Adipocyte (in vitro differentiated cells): ENCODE data around the gene FBF1.

Source experiments
- DNase-seq: peaks from one replicate; pipeline ENCODE4 v3.0.0-alpha.2; 2015; ENCODE audit warnings: low read depth
- H3K27me3 ChIP-seq: replicated peaks from 2 replicates; pipeline ENCODE4 v1.7.0; 2013; ENCODE audit warnings: mild to moderate bottlenecking, low read length, moderate library complexity; ENCODE audit not compliant: control insufficient read depth, insufficient read depth
- H3K36me3 ChIP-seq: 2 replicates; pipeline ENCODE4 v1.7.0; 2013; ENCODE audit warnings: low read length, mild to moderate bottlenecking, moderate library complexity; ENCODE audit not compliant: control insufficient read depth, insufficient read depth, severe bottlenecking
- H3K4me1 ChIP-seq: 2 replicates; pipeline ENCODE4 v1.7.0; 2013; ENCODE audit warnings: mild to moderate bottlenecking, low read length, moderate library complexity; ENCODE audit not compliant: control insufficient read depth, insufficient read depth
- H3K4me3 ChIP-seq: 2 replicates; pipeline ENCODE4 v1.7.0; 2013; ENCODE audit warnings: mild to moderate bottlenecking, low read length, moderate library complexity
- H3K9ac ChIP-seq: 2 replicates; pipeline ENCODE4 v1.7.0; 2013; ENCODE audit warnings: mild to moderate bottlenecking, low read length, moderate library complexity
- H3K9me3 ChIP-seq: 2 replicates; pipeline ENCODE4 v1.7.0; 2013; ENCODE audit warnings: mild to moderate bottlenecking, low read length, moderate library complexity; ENCODE audit not compliant: control insufficient read depth

Gene FBF1

DNA sequence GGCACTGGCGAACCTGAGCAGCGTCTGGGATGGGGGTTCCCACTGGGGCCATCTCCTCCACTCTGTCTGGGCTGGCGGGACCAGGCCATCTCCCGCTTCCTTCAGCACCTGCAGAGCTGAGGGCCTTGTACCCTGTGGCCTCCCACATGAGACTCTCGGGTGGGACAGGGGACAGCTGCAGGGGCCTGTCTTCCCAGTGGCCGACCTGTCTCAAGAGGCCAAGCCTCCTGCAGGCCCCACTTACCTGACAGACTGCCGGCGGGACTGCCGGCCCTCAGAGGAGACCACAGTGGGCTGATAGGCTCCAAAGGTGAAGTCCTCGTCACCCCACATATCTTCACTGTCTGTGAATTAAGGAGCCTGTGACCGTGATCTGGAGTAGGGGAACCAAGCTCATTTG lies 15.7 kb downstream of the FBF1 start:
- H3K4me3 ChIP-seq = no peak overlapping the region
- peaks cover 12% of the 10 kb centered on the region for H3K36me3 ChIP-seq
- no peaks in the 10 kb centered on the region for H3K9me3 ChIP-seq
- H3K4me1 ChIP-seq = no peaks in the 10 kb centered on the region
- H3K9ac ChIP-seq = no peak overlapping the region
- H3K27me3 ChIP-seq = no peaks in the 10 kb centered on the region
- no peak for DNase-seq

DNA sequence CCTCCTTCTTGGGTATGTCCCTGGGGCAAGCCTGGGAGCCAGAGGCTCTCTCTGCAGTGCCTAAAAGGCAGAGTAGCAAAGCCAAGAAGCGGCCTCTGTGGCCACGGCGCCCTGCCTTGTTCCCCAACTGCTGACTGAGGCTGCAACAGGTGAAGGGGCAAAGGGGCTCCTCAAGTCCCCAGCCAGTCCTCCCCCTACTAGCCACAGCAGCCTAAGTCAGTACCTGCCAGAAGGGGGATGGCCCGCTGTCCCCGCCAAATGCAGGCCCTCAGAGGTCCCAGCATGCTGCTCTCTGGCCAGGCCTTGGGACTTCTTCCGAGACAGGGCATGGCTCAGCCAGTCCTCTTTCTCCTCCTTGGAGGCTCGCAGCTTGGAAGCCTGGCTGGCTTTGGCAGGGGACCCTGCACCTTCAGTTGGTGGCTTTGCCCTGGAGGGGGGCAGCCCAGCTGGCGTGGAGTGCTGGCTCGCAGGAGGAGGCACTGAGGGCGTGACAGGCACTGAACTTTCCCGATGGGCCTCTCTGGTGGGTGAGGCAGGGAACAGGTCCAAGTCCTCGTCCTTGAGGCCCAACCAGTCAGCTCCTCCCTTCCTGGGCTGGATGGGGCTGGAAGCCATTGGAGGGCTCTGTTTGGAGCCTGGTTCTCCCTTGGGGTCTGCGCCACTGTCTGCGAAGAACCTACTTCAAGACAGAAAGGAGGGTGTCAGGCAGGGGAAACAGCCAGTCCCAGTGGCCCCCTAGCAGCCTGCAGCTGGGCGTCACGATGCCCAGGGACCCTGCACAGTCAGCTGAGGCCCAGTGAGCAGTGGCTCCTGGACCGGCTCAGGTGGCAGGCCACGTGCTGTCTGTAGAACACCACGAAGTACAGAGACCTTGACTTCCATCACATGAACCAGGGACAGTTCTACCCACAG lies 17.6 kb downstream of the FBF1 start:
- Histone ChIP-seq H3K9me3 (no peaks in the 10 kb centered on the region), H3K27me3 (no peaks in the 10 kb centered on the region), H3K4me3 (no peak overlapping the region), H3K9ac (no peak overlapping the region), H3K4me1 (no peaks in the 10 kb centered on the region), H3K36me3 (peaks cover 12% of the 10 kb centered on the region)
- DNase-seq = no peak

DNA sequence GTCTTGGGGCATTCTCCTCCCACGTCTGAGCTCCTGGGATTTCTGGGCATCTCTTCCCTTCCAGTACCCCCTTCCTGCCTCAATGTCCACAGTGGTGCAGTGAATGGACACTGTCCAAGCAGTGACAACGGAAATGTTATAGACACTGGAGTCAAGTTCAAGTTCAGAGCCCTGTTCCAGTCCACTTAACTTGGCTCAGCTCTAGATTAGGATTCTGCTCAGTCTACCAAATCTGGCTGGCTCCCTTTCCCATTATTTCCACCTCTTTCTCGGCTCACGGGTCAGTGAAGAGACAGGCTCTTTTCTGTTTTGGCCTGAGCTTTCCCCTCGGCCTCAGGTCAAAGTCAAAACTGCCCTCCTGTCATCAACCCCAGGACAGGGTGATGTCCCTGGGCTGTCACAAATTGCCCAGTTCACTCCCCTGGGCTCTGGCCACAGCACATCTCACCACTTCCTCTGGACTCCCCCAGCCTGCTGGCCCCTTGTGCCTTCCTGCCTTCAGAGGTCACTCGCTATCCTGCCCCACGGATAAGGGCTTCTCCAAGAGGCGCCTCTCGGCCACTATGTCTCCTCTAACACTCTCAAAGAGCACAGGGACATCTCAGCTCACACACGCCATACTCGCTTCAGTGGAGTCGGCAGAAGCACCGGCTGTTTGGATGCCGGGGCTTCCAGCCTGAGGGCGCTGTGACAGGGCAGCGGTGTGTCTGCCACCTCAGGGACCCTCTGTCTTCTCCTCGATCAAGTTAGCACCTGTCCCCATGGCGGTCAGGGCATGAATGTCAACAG lies 18.5 kb downstream of the FBF1 start:
- H3K4me1 ChIP-seq = no peaks in the 10 kb centered on the region
- peaks cover 12% of the 10 kb centered on the region for H3K36me3 ChIP-seq
- DNase-seq = no peak
- no peak overlapping the region for H3K4me3 ChIP-seq
- H3K9ac ChIP-seq = no peak overlapping the region
- H3K9me3 ChIP-seq = no peaks in the 10 kb centered on the region
- no peaks in the 10 kb centered on the region for H3K27me3 ChIP-seq

DNA sequence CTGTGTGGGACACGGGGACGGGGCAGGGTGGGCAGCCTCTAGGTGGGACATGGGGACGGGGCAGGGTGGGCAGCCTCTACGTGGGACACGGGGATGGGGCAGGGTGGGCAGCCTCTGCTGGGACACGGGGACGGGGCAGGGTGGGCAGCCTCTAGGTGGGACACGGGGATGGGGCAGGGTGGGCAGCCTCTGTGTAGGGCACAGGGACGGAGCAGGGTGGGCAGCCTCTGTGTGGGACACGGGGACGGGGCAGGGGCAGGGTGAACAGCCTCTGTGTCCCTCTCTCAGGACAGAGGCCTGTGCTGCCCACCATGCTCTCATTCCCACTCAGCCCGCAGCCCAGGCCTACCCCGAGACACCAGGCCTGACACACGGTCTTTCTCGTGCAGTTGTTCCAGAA lies 19.2 kb downstream of the FBF1 start:
- no peak overlapping the region for H3K9ac ChIP-seq
- H3K36me3 ChIP-seq = peaks cover 8% of the 10 kb centered on the region
- no peak for DNase-seq
- H3K9me3 ChIP-seq = no peaks in the 10 kb centered on the region
- H3K4me1 ChIP-seq = no peaks in the 10 kb centered on the region
- H3K4me3 ChIP-seq = no peak overlapping the region
- H3K27me3 ChIP-seq = no peaks in the 10 kb centered on the region

DNA sequence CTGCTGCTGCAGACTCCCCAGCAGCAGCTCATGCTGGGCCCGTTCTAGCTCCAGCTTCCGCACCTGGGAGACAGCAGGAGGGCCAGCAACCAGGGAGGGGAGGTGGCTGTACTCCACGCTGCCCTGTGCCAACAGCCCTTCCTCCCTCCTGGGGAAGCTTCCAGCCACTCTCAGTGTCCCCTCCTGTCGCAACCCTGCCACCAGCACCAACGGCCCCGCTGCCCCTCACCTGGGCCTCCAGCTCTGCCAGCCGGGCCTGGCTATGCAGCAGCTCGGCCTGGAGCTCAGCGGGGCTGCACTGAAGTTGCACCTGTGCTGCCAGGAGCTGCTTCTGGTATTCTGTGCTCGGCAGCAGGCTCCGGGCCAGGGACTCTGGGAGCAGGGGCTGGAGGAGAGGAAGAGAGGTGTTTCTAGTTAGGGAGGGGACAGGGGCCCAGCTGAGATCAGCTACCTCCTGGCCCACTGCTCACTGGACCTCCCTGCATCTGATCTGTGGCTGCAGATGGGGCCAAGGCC lies 20.7 kb downstream of the FBF1 start:
- Histone ChIP-seq H3K4me3 (no peak overlapping the region), H3K9ac (no peak overlapping the region), H3K9me3 (no peaks in the 10 kb centered on the region), H3K36me3 (peaks cover 3% of the 10 kb centered on the region), H3K4me1 (no peaks in the 10 kb centered on the region), H3K27me3 (no peaks in the 10 kb centered on the region)
- no peak for DNase-seq

DNA sequence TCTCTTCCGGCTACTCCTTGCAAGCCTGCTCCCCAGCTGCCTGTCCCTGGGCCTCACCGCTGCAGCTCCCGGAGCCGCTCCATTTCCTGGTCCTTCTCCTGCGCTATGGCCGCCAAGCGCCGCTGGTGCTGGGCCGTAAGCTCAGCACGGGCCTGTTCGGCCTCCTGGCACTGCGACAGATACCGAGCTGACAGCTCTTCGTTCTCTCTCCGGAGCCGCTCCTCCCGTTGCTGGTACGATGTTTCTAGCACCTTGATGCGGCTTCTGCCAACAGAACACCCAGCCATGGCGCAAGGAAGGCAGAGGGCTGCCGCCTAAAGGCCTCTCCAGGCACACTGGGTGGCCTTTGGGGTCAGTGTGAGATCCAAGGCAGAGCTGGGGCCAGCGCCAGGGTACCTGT lies 21.2 kb downstream of the FBF1 start:
- peaks cover 3% of the 10 kb centered on the region for H3K36me3 ChIP-seq

DNA sequence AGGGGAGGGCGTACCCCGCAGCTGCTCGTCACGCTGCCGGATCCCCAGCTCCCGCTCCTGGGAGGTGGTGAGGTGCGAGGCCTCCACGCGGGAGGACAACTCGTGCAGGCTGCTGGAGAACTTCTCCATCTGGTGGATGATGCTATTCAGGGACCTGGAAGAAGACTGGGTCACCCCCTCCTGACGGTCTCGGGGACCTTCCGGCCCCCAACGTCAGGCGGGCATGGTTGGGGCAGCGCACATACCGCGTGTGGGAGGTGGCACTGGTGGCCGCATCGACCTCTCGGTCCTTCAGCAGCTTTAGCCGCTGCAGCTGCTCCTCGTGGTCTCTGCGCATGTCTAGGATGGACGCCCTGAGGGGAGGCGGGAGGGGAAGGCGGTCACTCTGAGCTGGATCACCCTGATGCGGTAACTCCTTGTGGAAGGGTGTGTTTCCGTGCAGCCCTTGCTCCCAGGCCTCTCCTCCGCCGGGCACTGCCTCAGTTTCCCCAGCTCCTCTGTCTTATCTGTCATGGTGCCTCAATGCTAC lies 22.9 kb downstream of the FBF1 start:
- H3K27me3 ChIP-seq = no peaks in the 10 kb centered on the region
- no peak overlapping the region for H3K9ac ChIP-seq
- H3K9me3 ChIP-seq = no peaks in the 10 kb centered on the region
- H3K4me1 ChIP-seq = no peaks in the 10 kb centered on the region
- H3K4me3 ChIP-seq = no peak overlapping the region
- H3K36me3 ChIP-seq = peaks cover 6% of the 10 kb centered on the region
- DNase-seq = no peak

More for the DNA sequence above, 21.2 kb downstream of the FBF1 start:
- no peak overlapping the region for H3K9ac ChIP-seq
- no peaks in the 10 kb centered on the region for H3K27me3 ChIP-seq
- no peak overlapping the region for H3K4me3 ChIP-seq
- H3K9me3 ChIP-seq = no peaks in the 10 kb centered on the region
- H3K4me1 ChIP-seq = no peaks in the 10 kb centered on the region
- no peak for DNase-seq

DNA sequence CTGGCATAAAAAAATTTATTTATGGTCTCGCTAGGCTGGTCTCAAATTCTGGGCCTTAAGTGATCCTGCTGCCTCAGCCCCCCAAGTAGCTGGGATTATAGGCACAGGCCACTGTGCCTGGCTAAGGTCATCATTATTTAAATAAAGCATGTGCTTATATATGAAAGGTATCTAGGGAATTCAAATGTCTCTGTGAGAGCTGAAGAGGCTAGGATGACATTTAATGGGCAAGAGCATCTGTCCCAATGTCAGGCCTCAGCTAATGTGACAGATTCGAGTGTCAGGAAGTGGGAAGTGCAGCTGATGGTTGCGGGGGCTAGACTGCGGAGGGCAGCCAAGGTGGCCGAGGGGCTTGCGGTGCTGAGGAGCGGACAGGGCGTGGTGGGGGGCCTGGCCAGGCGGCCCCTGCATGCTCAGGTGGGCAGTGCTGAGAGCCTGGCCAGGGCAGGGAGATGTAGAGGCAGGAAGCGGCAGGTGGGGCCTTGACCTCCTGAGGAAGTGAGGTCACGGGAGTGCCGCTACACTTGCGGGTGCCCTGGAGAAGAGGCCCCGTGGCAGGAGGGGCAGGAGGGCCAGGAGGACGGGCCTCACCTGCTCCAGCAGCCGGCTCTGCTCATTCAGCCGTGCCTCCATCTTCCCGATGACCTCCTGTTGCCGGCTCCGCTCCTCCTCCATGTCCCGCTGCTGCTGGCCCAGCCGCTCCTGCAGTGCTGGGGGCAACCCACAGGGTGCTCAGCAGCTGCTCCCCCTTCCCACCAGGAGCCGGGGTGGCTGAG lies 23.5 kb downstream of the FBF1 start:
- peaks cover 3% of the 10 kb centered on the region for H3K36me3 ChIP-seq
- no peaks in the 10 kb centered on the region for H3K27me3 ChIP-seq
- no peaks in the 10 kb centered on the region for H3K4me1 ChIP-seq
- H3K4me3 ChIP-seq = no peak overlapping the region
- DNase-seq = no peak
- H3K9me3 ChIP-seq = no peaks in the 10 kb centered on the region
- no peak overlapping the region for H3K9ac ChIP-seq

DNA sequence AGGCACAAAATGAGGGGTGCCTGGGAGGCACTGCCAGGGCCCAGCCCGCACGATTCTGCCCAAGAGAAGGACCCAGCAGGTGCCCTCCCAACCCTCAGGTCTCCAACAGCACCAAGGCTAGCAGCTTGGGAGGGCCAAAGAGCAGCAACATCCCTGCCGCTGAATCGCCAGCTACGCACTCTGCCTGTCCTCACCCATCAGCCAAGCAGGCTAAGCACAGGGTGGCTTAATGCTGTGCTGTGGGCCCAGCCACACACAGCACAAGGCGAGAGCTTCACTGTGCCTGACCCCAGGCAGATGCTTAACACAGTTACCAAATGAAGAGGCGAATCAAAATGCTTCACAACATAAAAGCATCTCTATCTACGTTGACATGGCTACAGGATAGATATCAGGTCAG lies 25.6 kb downstream of the FBF1 start:
- Histone ChIP-seq H3K4me3 (no peak overlapping the region), H3K9ac (no peak overlapping the region), H3K36me3 (peaks cover 7% of the 10 kb centered on the region), H3K27me3 (no peaks in the 10 kb centered on the region), H3K9me3 (no peaks in the 10 kb centered on the region), H3K4me1 (no peaks in the 10 kb centered on the region)
- DNase-seq = no peak

DNA sequence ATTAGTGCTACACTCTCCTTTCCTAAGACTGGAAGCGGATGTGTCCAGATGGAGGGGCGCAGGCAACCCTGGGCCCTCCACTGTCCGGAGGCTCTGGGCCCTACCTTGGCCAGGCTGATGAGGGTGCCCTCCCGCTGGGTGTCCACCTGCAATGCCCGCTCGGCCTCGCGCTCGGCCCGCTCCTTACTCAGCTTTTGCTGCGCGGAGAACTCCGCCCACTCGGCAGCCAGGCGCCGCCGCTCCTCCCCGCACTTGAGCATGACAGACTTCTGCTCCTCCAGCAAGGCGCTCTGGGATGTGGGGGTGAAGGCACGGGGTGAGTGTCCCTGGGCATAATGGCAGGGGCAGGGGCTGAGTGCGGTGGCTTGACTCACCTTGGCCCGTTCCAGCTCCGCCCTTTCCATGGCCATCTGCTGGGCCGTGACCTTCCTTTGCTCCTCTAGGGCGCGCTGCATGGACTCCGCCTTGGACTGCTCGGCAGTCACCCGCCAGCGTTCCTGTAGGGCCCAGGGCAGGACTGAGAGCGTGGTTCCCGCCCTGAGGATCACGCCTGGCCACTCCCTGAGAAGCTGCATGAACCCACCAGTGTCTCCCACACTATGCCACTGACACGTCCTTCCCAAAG lies 26.1 kb downstream of the FBF1 start:
- H3K4me3 ChIP-seq = no peak overlapping the region
- H3K9me3 ChIP-seq = no peaks in the 10 kb centered on the region
- no peak overlapping the region for H3K9ac ChIP-seq
- no peaks in the 10 kb centered on the region for H3K27me3 ChIP-seq
- no peak for DNase-seq
- peaks cover 1% of the 10 kb centered on the region for H3K4me1 ChIP-seq
- peaks cover 7% of the 10 kb centered on the region for H3K36me3 ChIP-seq
